Dendritic cell treated with granulocyte-macrophage colony-stimulating factor and Interleukin-4, amounts not matched to agents 40 ng/mL and 50 ng/mL, for 4 days (primary cell): Measurements from ENCODE around the gene SOCS7.

ENCODE experiments used
- H3K27ac Mint-ChIP-seq: one replicate; pipeline ENCODE4 v1.8.0; 2022; ENCODE audit warnings: mild to moderate bottlenecking, mixed read lengths
- H3K27me3 Mint-ChIP-seq: one replicate; pipeline ENCODE4 v1.8.0; 2022; ENCODE audit warnings: mild to moderate bottlenecking, mixed read lengths
- H3K36me3 Mint-ChIP-seq: one replicate; pipeline ENCODE4 v1.8.0; 2022; ENCODE audit warnings: low read depth, mixed read lengths
- H3K4me1 Mint-ChIP-seq: one replicate; pipeline ENCODE4 v1.8.0; 2022; ENCODE audit warnings: low read depth, mixed read lengths
- H3K4me3 Mint-ChIP-seq: one replicate; pipeline ENCODE4 v1.8.0; 2022; ENCODE audit warnings: mild to moderate bottlenecking, moderate library complexity, mixed read lengths
- H3K9me3 Mint-ChIP-seq: one replicate; pipeline ENCODE4 v1.8.0; 2022; ENCODE audit warnings: mixed read lengths
- intact Hi-C: fragments of 100-400 bp; cut with micrococcal nuclease; formaldehyde crosslinking; loops from one replicate; pipeline ENCODE4 v1.15.0; 2022

The SOCS7 gene

DNA sequence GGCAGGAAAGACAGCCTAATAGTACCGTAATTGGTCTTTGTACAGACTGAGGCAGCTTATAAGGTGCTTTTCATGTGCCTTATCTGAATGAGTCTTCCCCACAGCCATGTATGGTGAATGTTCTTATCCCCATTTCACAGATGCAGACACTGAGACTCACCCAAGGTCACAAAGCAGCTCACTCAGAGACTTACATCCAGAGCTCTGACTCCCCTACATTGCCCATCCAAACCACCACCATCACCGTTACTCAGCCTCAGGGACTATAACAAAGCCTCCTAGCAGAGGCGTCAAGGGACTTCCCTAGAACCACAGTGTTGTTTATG, 7.3 kb upstream of the SOCS7 start:
- intact Hi-C loops, result no loop called here
- peaks cover 3% of the 10 kb centered on the region for H3K27me3 Mint-ChIP-seq
- H3K9me3 Mint-ChIP-seq, result no peaks in the 10 kb centered on the region
- H3K36me3 Mint-ChIP-seq, result no peaks in the 10 kb centered on the region
- no peak overlapping the region for H3K27ac Mint-ChIP-seq
- H3K4me1 Mint-ChIP-seq, result peaks cover 13% of the 10 kb centered on the region
- H3K4me3 Mint-ChIP-seq, result no peak overlapping the region

DNA sequence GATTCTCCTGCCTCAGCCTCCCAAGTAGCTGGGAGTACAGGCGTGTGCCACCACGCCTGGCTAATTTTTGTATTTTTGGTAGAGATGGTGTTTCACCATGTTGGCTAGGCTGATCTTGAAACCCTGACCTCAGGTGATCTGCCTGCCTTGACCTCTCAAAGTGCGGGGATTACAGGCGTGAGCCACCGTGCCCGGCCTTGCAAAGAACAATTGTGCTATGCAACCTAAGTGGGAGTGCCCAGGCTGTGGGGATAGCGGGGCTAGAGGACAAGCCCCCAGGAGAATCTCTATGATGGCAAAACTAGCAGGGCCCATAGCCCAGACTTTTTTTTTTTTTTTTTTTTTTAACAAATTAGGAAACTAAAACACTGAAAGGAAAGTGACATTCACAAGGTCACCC, 5.9 kb upstream of the SOCS7 start:
- Mint-ChIP-seq H3K27me3 (peaks cover 3% of the 10 kb centered on the region), H3K36me3 (no peaks in the 10 kb centered on the region), H3K27ac (no peak overlapping the region), H3K4me1 (peaks cover 21% of the 10 kb centered on the region), H3K4me3 (no peak overlapping the region), H3K9me3 (no peaks in the 10 kb centered on the region)
- intact Hi-C loops, result no loop called here

DNA sequence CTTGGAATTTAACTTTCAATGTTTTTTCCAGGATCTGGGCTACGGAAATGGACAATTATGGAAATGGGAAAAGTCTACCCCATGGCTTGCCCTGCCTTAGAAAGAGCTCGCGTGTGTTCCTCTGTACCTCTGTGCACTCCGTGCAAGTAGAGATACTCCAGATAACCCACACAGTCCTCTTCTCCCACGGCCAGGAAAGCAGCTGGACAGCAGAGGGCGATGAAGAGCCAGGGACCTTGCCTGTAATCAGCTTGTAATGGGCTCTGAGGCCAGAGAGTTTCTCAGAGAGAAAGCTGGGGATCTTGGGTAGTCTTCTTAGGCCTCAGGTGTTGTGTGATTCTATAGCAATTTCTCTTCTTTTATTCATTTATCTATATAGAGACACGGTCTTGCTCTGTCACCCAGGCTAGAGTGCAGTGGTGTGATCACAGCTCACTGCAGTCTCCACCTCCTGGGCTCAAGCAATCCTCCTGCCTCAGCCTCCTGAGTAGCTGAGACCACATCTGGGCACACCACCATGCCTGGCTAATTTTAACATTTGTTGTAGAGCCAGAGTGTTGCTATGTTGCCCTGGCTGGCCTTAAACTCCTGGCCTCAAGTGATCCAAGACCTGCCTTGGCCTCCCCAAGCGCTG, 2.4 kb upstream of the SOCS7 start:
- Mint-ChIP-seq H3K27ac (no peak overlapping the region), H3K4me3 (no peak overlapping the region), H3K4me1 (peaks cover 35% of the 10 kb centered on the region), H3K36me3 (no peaks in the 10 kb centered on the region), H3K27me3 (no peaks in the 10 kb centered on the region), H3K9me3 (no peaks in the 10 kb centered on the region)
- intact Hi-C loops, result loop anchor here (1.0 to 2.0 kb wide), 2 partner anchors 65 to 136 kb away; no protein-coding TSS in a partner anchor

DNA sequence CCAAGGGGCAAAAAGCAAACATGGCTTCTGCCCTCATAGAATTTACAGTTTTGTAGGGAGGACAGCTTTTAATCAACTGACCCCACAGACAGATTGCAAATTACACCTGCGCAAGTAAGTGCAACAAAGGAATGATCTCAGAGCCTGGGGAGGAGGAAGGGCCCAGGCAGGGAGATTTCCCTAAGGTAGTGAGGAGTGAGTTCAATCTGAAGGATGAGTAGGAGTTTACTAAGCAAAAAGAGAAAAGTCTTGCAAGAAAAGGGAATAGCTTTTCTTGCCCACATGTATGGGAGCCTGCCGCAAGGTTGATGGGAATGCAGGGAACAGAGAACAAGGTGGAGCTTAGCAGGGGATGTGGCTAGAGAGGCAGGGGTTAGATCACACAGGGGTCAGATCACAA, 1.6 kb upstream of the SOCS7 start:
- intact Hi-C loops, result loop anchor here (10.0 kb wide), 1 partner anchor 315 kb away; no protein-coding TSS in a partner anchor
- Mint-ChIP-seq H3K4me3 (no peak overlapping the region), H3K27me3 (no peaks in the 10 kb centered on the region)

DNA sequence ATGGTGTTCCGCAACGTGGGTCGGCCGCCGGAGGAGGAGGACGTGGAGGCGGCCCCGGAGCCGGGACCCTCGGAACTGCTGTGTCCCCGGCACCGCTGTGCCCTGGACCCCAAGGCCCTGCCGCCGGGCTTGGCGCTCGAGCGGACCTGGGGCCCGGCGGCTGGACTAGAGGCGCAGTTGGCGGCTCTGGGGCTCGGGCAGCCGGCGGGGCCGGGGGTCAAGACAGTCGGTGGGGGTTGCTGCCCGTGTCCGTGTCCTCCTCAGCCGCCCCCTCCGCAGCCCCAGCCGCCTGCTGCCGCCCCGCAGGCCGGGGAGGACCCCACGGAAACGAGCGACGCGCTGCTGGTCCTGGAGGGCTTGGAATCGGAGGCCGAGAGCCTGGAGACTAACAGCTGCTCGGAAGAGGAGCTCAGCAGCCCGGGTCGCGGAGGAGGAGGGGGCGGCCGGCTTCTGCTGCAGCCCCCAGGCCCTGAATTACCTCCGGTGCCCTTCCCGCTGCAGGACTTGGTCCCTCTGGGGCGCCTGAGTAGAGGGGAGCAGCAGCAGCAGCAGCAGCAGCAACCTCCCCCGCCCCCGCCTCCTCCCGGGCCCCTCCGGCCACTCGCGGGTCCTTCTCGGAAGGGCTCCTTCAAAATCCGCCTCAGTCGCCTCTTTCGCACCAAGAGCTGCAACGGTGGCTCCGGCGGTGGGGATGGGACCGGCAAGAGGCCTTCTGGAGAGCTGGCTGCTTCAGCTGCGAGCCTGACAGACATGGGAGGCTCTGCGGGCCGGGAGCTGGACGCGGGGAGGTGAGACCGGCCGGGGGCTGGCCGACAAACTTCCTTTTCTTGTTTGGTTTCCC, 821 bp downstream of the SOCS7 start:
- Mint-ChIP-seq H3K4me1 (peaks cover 62% of the 10 kb centered on the region), H3K36me3 (no peaks in the 10 kb centered on the region), H3K9me3 (no peaks in the 10 kb centered on the region), H3K27ac (peak overlapping the region; percentile 41), H3K27me3 (no peaks in the 10 kb centered on the region), H3K4me3 (peak overlapping the region; percentile 80)
- intact Hi-C loops, result loop anchor here (10.0 kb wide), 1 partner anchor 312 kb away; no protein-coding TSS in a partner anchor

More for the DNA sequence above, 1.6 kb upstream of the SOCS7 start:
- Mint-ChIP-seq H3K36me3 (no peaks in the 10 kb centered on the region), H3K4me1 (peaks cover 43% of the 10 kb centered on the region), H3K9me3 (no peaks in the 10 kb centered on the region), H3K27ac (no peak overlapping the region)

DNA sequence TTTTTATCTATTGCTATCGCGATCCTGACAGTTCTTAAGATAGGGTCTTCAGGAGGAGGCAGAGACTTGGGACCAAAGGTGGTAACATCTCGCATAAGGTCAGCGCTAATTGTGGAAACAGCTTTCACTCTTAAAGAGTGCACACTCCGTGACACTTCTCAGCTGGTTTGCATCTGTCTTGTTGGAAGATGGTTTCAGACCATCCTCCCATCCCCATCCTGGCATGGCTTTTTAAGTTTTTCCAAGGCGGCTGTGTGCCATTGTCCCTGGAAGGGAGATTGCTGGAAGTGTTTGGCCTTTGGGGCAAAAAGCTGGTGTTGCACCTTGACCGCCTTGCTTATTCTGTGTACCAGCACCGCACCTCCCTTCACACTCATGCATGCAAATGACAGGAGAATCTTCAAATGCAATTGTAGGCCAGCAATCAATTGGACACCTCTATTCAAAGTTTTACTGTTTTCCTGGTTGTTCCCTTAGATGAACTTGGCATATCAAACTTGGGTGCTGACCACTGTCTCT, 1.5 kb downstream of the SOCS7 start:
- H3K4me1 Mint-ChIP-seq, result peaks cover 66% of the 10 kb centered on the region
- intact Hi-C loops, result loop anchor here (10.0 kb wide), 1 partner anchor 312 kb away; no protein-coding TSS in a partner anchor
- H3K9me3 Mint-ChIP-seq, result no peaks in the 10 kb centered on the region
- H3K4me3 Mint-ChIP-seq, result peak overlapping the region; percentile 80
- no peaks in the 10 kb centered on the region for H3K36me3 Mint-ChIP-seq
- no peaks in the 10 kb centered on the region for H3K27me3 Mint-ChIP-seq
- peak overlapping the region; percentile 41 for H3K27ac Mint-ChIP-seq

DNA sequence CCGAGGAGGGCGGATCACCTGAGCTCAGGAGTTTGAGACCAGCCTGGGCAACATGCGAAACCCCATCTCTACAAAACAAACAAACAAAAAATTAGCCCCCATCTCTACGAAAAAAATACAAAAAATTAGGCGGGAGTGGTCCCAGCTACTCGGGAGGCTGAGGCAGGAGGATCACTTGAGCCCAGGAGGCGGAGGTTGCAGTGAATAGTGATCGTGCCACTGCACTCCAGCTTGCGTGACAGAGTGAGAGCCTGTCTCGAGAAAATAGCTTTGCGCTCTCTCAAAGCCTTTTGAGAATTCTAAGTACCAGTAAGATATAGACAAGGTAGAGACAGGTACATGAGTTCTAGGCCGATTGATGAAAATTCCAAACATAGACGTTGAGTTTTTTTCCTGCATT, 2.0 kb downstream of the SOCS7 start:
- no peaks in the 10 kb centered on the region for H3K9me3 Mint-ChIP-seq
- intact Hi-C loops, result loop anchor here (10.0 kb wide), 1 partner anchor 311 kb away; no protein-coding TSS in a partner anchor
- no peak overlapping the region for H3K27ac Mint-ChIP-seq
- peaks cover 66% of the 10 kb centered on the region for H3K4me1 Mint-ChIP-seq
- H3K4me3 Mint-ChIP-seq, result peak overlapping the region; percentile 80
- no peaks in the 10 kb centered on the region for H3K36me3 Mint-ChIP-seq
- no peaks in the 10 kb centered on the region for H3K27me3 Mint-ChIP-seq

DNA sequence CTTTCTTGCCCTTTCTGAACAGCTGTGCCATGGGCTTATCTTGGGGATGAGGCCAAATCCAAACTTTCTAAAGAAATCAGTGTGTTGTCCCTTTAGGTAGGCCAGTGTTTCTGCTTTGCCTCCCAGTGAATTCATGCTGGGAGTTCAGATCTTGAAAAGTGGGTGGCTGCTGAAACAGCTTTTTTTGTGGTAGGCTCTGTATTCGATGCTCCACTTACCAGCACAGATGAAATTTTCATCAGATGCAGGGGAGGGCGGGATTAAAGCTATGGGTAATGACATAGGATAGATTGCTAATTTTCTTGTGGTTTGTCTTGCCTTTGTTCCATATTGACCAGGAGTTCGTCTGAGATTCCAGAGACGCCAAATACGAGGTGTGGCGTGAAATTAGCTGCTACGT, 2.8 kb downstream of the SOCS7 start:
- H3K9me3 Mint-ChIP-seq, result no peaks in the 10 kb centered on the region
- intact Hi-C loops, result loop anchor here (10.0 kb wide), 1 partner anchor 310 kb away; no protein-coding TSS in a partner anchor
- H3K4me3 Mint-ChIP-seq, result no peak overlapping the region
- H3K27ac Mint-ChIP-seq, result no peak overlapping the region
- peaks cover 60% of the 10 kb centered on the region for H3K4me1 Mint-ChIP-seq
- H3K27me3 Mint-ChIP-seq, result no peaks in the 10 kb centered on the region
- H3K36me3 Mint-ChIP-seq, result no peaks in the 10 kb centered on the region

DNA sequence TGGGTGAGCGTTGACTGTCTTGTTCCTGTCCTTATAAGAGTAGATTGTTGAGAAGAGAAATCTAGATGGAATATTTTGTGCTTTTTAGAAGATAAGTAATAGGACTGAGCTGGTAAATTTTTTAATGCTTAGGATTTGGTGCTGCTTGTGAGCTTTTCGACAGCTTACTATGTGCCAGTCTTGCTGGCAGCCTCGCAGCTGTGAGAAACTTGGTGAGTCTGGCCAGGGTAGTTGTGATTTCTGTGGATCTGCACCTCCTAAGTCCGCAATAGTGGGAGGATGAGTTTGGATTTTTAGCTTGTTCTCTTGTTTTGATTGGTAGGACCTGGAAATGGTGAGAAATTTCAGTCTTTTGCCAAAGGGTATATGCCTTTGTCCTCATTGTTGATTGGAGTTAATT, 3.6 kb downstream of the SOCS7 start:
- Mint-ChIP-seq H3K36me3 (no peaks in the 10 kb centered on the region), H3K27ac (no peak overlapping the region), H3K9me3 (no peaks in the 10 kb centered on the region), H3K4me1 (peaks cover 57% of the 10 kb centered on the region), H3K4me3 (no peak overlapping the region), H3K27me3 (no peaks in the 10 kb centered on the region)
- intact Hi-C loops, result loop anchor here (10.0 kb wide), 1 partner anchor 310 kb away; no protein-coding TSS in a partner anchor

DNA sequence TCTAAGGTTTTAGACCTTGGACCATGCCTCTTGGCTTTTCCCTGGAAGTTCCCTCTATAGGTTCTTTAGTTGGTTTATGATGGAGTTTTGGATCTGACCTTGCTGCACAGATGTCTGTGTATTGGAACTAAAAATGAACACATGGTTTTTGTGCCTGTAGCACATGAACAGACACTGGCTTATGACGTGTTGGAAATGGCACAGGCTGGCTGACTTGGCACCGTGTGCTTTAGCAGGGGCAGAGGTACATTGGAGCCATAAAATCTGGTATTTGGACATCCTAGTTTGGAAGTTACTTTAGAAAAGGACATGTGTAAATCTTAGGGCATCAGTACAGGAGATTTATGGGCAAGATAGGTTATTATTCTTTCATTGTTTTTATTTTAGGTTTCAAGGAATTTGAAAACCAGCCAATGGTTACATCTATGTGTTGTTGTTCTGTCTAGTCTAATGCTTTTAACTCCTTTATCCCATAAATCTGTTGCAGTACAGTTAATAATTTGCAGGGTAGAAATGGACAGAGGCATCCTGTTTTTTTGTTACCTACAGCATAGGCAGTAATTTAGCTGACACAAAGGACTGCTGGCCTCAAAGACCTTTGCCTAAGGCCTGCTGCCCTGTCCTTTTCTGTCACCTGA, 6.0 kb downstream of the SOCS7 start:
- H3K36me3 Mint-ChIP-seq, result peaks cover 14% of the 10 kb centered on the region
- intact Hi-C loops, result loop anchor here (10.0 kb wide), 1 partner anchor 307 kb away; no protein-coding TSS in a partner anchor
- H3K27ac Mint-ChIP-seq, result no peak overlapping the region
- no peaks in the 10 kb centered on the region for H3K27me3 Mint-ChIP-seq
- peaks cover 46% of the 10 kb centered on the region for H3K4me1 Mint-ChIP-seq
- H3K9me3 Mint-ChIP-seq, result no peaks in the 10 kb centered on the region
- H3K4me3 Mint-ChIP-seq, result no peak overlapping the region

DNA sequence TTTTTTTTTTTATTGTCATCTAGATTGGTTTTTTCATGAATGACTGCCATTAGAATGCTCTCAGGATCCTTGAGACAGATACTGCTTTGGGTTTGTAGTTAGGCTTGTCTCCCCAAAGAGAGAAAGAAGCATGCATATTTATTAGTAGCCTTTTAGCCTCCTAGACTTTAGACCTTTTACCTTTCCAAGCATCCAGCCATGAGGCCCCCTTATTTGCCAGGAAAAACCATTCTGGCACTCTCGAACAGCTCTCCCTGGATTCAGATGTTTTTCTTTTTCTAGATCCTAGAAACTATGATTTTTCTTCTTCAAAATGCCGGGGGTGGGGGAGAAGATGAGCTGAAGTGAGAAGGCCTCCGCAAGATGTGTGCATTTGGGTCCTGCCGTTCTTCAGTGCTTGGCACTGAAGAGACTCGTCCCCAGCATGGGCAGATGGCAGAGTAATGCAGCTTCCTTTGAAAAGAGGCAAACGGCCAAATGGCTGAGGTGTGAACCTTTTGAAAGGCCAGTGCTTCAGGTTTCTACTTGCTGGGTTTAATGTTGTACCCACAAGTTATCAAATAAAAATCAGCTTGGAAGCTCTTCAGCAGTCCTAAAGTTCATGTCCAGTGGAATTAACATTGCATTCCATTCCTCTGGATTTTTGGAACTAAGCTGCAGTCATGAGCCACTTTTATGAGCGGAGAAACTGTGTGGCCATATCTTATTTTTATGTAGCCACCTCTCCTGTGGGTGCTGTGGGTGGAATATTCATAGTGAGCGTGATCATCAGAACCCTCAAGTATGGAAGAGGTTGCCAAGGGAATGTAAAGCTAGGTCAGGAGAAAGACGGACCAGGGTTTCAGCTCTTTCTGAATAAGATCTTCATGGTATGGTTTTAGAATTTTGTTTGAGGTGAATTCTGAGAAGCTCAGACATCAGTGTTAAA, 7.2 kb downstream of the SOCS7 start:
- Mint-ChIP-seq H3K36me3 (peaks cover 25% of the 10 kb centered on the region), H3K4me3 (no peak overlapping the region), H3K27me3 (no peaks in the 10 kb centered on the region), H3K27ac (no peak overlapping the region), H3K4me1 (peaks cover 34% of the 10 kb centered on the region), H3K9me3 (no peaks in the 10 kb centered on the region)
- intact Hi-C loops, result loop anchor here (10.0 kb wide), 1 partner anchor 306 kb away; no protein-coding TSS in a partner anchor

DNA sequence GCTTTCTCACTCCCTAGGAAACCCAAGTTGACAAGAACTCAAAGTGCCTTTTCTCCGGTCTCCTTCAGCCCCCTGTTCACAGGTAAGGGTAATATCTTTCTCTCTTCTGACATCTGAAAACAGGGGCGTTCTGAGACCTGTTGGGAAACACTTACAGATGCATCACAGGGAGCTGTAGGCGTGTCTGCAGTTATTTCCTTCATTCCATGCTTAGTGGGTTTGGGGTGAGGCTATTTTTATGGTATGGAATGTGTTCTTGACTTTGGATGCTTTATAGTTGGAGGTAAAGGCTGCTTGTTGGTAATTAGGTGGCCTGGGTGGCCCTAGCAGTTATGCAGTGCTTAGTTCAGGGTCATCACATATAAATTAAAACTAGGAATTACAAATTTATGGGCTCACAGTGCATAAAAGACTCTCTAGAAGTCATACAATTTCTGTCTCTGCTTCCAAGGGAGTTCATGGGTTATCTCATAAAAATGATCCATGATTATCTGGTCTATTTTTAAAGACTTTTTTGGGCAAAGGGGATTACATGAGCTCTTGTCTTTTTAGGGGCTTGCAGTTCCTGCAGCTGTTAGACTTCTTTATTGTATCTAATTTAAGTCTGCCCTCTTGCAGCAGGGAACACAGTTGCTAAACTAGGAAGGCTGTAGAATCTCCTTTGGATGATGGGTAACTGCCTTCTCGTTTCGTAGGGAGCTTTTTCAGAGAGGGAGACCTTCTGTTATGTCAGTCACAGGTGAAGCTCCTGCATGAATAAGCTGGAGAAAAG, 10.2 kb downstream of the SOCS7 start:
- no peaks in the 10 kb centered on the region for H3K9me3 Mint-ChIP-seq
- H3K36me3 Mint-ChIP-seq, result peaks cover 52% of the 10 kb centered on the region
- intact Hi-C loops, result no loop called here
- H3K27me3 Mint-ChIP-seq, result no peaks in the 10 kb centered on the region
- H3K4me1 Mint-ChIP-seq, result peaks cover 8% of the 10 kb centered on the region
- no peak overlapping the region for H3K4me3 Mint-ChIP-seq
- no peak overlapping the region for H3K27ac Mint-ChIP-seq
